Activated CD8-positive, alpha-beta memory T cell treated with anti-CD3 and anti-CD28 coated beads, Interleukin-2, amount 50 U/mL, for 48 hours (primary cell): Measurements from ENCODE around the gene PSD4.
A peak's percentile ranks its signal among the peaks of the same experiment; 100 is the strongest.

Experiments used
- DNase-seq: peaks from one replicate; pipeline ENCODE4 v3.0.0-alpha.2; 2020

PSD4 gene

DNA sequence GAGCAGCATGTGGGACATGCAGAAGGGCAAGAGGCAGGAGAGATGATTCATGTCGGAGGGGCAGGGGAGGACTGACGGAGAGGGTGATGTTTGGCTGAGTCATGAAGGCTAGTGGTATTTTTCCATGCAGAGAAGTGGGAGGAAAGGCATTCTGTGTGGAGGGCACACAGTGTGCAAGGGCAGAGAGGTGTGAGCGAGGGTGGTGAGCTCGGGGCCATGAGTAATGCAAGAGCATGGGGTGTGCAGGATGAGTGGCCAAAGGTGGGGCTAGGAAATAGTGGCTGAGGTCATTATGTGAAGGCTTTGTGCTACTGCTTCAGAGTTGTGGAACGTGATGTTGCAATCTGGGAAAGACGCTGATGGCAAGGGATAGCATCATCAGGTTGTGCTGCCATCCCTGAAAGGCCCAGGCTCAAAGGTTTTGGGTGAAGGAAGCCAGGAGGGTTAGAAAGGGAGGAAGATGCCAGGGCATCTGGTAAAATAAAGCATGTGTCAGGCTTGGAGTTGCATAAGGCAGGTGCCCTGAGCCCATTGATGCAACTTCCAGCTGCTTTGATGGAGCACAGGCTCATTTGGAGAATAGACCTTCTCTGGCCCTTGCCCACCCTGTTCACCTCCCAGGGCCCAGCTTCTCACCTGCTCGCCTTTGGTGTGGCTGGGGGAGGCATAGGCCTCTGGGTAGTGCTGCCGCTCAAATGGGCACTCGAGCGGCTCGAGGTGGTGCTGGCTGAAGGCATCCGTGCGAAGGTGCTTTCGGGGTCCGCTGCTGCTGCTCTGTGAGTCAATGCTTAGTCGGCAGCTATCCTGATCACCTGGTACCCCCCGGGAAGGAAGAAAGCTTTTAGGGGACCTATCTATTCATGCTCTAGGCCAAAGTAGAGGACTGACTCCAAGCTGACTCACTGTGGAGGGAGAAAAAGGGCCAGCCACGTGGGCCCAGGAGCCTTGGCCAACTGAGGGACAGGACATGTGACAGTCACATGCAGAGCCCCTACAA, 67.4 kb downstream of the PSD4 start:
- peak; percentile 75 for DNase-seq

GRCh38 chr2:113242327-113242726, 68.6 kb downstream of the PSD4 start:
- DNase-seq = no peak

- no peak for DNase-seq
Measured at GRCh38 chr2:113245276-113245711, 71.5 kb downstream of the PSD4 start.

- DNase-seq = no peak
Measured at GRCh38 chr2:113246606-113247005, 72.8 kb downstream of the PSD4 start.

DNA sequence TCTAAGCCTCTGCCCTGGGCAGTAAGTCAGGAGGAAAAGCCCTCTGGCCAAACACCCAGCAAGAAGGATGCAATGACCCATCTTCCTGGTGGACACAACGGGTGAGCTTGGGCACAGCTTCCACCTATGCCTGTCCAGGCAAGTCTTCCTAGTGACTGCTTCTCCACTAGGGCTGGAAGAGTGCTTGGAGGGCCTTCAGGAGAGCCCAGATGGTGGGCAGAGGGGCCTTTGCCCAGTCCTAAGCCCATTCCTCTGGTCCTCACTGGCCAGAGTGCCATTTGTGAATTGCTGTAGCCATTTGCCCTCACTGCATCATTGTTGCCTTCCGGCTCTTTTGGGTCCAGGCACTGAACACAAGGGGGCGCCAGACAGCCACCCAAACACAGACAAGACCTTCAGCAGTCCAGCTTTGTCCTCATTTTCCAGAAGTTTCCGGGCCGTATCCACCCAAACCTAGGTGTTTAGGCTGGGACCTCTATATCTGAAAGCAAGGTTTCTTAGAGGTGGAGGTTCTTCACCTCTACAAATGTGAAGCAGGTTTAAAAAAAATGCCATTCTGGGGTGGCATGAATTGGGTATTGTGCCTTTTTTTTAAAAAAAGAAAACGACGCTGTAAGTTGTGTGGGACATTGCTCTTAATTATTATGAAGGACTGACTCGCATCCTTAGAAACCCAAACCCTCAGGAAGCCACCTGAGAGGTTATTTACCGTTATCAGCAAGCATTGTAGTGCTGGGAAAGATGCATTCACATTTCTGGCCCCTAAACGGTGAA, 75.4 kb downstream of the PSD4 start:
- DNase-seq = peak; percentile 87

DNA sequence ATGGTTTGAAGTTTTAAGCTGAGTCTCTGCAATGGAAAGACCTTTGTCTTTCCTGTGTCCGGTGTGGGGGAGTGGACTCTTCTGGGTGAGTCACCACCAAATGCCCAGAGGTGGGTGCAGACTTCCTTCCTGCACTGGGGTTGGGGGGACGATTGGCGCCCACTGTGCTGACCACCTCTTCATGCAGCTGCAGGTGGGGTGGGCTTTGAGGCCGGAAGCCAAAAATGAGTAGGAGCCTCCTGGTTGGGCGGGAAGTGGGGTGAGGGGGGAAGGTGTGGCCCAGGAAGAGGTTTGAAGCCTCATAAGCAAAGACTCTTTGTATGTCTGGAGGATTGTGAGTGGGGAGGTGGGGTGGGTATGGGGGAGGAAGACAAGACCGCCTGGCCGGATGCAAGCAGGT, 77.3 kb downstream of the PSD4 start:
- DNase-seq = no peak

DNA sequence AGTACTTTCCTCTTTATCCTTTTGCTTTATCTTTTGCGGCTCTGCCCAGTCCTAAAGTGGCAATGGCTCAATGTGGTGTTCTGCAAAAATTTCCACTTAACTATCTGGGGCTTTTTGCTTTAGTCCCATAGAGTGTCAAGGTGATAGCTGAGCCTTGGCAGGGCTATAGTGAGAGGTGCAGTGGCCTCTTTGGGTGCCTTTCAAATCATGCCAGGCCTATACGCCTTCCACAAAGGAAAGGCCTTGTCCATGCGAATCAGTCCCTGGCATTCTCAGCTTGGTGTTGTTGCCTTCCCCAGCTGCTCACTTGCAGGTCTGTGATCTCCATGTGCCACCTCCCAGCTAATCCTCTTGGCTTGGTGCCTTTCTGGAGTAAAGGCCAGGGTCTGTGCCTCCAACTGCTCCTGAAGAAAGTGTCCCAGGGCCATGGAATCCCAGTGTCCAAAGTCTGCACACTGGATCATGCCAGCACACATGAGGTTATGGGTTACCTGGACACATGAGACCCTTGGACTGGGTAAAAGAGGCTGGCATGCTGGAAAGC, 78.3 kb downstream of the PSD4 start:
- DNase-seq = no peak

DNA sequence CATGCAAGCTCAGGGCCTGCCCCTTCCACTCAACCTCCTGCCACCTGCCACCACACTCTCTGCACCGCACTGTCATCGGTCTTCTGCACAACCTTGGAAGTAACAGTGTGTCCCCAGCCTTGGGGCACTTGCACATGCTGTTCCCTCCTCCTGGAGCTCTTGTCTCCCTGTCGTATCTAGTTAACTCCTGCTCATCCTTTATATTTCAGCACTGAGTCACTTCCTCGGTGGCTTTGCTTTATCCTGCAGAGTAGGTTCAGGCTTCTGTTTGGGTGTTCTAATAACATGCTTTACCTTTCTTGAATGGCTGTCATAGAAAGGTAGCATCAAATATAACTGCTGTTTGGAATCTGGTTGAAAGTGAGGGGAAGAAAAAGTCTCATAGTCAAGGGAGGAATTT, 79.7 kb downstream of the PSD4 start:
- no peak for DNase-seq

- DNase-seq = no peak
Measured at GRCh38 chr2:113255140-113256070, 81.6 kb downstream of the PSD4 start.

GRCh38 chr2:113257516-113258264, 83.9 kb downstream of the PSD4 start:
- DNase-seq = no peak

DNA sequence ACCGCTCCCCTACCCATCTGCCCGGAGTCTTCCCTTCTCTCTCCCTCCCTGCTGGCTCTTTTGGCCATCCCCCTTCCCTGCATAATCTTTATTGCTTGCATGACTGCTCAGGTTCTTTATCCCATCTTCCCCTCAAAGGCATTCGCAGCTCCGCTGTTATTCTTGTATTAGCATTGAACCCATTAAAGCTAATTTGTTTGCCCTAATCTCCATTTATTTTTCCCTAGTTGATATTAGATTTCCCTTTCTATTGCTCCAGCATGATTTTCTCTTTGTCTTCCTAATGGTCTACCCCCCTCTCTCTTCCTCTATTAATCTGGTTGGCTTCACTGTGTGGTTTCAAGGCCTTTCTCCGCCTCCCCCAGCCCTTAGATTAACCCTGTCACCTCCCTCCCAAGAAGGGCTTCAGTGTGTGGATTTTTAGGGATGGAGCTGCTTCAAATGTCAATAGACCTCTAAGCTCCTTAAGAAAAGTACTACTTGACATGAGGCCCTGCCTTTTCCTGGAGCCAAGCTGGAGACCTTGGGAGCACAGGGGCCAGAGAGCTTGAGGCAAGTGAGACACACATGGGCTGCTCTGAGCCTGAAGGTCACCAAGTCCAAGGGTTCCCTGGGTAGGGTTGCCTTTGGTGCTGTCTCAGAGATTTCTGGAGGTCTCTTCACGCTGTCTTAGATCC, 84.8 kb downstream of the PSD4 start:
- DNase-seq = no peak
